Right lung (tissue), 5 donors: ENCODE results near the gene C7orf33. TPM values are rescaled to one million over a fixed set of nuclear protein-coding genes. Genes with fewer than 3 reads are reported as not detected.

Experiments used
- DNase-seq, 2 donors: peaks; one replicate each; pipeline ENCODE4 v3.0.0-alpha.2; 2013
- polyA plus RNA-seq, 5 donors: library from polyadenylated mRNA; unstranded; fragments of 120-200 nt; gene quantifications; one replicate each; pipeline versions ENCODE4 v1.2.1 to v1.2.3, GENCODE V29; 2013; ENCODE audit warnings: inconsistent platforms in 1 of 5, low replicate concordance in 1 of 5; ENCODE audit not compliant: insufficient read length in 5 of 5, insufficient read depth in 1 of 5

The C7orf33 gene
- polyA plus RNA-seq, 5 donors, result not detected

DNA sequence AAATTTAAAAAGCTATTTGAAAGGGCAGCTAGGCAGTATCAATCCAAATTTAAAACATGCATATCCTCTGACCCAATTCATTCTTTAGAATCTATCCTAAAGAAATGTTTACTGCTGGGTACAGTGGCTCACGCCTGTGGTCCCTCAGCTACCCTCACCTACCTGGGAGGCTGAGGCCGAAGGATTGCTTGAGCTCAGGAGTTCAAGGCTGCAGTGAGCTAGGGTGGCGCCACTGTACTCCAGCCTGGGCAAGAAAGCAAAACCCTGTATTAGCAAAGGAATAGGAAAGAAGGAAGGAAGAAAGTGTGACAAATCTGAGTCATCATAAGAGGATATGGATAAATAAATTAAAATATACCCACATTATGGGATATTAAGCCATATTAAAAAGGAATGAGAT is 36.3 kb downstream of the C7orf33 start:
- DNase-seq, result no peak

DNA sequence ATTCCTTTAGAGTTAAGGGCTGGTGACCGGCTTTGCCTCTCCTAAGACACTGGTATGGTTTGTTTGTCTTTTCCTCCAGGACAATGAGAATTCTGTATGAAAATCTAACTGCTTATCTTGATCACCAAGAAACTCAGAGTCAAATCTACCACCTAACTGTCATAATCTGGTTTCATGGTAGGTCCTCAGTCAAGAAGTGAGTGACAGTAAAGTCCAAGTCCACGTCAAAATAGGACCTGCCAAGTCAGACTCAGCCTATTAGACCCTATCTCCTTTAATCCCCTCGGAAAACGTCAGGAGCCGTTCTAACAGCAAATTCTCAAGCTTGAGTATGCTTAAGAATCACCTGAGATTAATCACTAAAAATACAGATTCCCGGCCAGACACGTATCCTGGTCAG is 37.4 kb downstream of the C7orf33 start:
- DNase-seq, result no peak

DNA sequence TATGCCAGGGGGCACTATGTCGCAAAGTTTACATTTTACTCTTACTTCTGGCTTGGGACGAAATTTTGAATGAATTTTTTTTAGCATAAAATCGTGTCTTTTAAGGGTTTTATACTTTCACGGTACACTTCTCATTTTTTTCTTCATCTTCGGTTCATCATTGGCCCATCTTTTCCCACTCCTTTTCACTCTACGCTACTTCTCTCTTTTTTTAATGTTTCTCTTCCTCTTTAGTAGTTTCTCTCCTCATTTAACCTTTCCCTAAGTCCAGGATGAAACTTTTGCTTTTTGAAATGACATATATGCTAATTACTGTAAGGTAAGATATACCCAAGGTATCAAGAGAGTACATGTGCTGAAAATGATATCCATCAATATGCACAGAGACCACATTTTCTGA is 39.5 kb downstream of the C7orf33 start:
- DNase-seq, result no peak

DNA sequence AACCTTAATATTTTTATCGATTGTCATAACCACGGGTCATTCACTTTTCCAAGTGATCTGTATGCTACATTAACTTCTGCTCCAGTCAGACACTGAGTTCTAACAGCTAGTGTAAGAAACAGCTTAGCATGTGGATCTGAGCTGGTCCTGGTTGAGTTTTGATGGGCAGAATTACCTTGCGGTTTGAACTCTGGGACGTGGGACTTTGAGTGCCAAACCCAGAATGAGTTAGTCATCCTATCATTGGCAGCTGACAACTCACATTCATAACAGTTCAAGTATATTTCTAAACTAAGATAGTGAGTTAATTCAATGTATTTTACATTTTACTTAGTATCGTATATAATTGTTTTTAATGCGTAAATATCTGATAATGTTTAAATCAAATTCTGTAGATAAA is 43.2 kb downstream of the C7orf33 start:
- DNase-seq, result no peak

DNA sequence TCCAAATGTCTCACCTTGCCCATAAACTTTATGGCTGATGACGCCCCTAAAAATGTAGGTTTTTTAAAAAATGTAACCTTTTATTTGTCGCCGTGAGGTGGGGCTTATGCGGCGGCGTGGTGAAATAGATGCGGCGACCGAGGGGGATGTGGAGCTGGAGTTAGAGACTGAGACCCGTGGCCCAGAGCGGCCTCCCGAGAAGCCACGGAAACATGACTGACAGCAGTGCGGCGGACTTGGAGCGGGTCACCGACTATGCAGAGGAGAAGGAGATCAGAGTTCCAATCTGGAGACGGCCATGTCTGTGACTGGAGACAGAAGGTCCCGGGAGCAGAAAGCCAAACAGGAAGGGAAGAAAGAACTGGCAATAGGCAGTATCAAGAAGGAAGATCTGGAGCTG is 46.5 kb downstream of the C7orf33 start:
- no peak for DNase-seq

DNA sequence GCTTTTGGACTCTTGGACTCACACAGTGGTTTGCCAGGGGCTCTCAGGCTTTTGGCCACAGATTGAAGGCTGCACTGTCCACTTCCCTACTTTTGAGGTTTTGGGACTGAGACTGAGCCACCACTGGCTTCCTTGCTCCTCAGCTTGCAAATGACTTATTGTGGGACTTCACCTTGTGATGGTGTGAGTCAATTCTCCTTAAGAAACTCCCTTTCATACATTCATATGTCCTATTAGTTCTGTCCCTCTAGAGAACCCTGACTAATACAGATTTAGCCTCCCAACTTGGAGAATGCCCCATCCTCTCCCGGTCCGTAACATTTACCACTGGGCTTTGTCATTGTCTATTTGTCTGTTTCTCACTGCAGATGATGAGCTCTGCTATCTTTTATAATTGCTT is 55.3 kb downstream of the C7orf33 start:
- DNase-seq, result no peak

DNA sequence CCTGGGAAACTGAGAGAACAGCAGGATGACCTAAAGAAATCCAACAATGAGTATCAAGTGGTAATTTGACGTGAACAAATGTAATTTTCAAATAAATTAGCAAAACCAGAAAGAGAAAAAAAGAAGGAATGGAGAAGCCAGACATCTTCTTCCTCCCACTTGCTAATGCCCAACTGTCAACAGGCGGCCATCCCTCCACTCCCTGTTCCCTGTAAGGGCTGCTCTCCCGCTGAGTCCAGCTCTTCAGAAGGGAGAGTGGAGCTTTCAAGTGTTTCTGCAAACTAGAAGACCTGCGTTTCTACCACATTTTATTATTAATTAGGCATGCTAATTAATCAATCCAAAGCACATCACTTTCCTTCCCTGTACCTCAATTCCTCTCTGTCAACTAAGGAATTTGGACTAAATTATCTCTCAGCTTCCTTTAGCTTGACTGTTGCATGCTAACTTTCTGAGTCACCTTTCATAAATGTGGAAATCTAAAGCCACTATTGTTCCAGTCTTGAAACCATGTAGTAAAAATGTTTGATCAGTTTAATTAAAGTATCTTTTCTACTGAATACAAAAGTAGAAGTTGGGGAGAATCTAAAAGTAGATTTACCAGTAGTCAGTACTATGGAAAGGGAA is 59.8 kb downstream of the C7orf33 start:
- no peak for DNase-seq

DNA sequence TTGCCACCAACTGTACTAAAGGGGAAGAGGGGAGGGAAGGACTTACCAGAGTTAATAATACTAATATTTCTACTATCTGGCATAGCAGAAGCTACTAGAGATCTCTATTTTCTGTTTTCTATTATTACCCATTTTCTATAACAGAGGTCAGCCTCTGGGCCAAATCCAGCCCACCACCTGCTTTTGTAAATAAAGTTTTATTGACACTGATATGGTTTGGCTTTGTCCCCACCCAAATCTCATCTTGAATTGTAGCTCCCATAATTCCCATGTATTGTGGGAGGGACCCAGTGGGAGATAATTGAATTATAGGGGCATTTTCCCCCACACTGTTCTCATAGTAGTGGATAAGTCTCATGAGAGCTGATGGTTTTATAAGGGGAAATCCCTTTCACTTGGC is 62.2 kb downstream of the C7orf33 start:
- DNase-seq, result no peak

DNA sequence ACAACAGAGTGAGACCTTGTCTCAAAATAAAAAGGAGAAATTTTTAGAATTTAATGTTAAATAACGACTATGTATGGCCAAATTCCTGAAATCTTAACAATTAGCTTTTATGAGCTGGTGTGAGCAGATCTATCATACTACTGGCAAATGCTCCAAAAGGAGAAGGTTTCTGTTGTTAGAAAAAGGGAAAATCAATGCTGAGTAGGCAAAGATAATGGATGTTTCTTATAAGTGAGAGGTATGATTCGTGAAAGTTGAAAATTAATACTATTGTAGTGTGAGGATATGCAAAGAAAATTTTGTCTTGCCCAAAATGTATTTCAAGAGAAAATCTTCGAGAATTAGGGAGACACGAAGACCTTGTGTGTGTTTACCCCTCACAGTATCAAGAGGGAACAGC is 67.4 kb downstream of the C7orf33 start:
- no peak for DNase-seq

DNA sequence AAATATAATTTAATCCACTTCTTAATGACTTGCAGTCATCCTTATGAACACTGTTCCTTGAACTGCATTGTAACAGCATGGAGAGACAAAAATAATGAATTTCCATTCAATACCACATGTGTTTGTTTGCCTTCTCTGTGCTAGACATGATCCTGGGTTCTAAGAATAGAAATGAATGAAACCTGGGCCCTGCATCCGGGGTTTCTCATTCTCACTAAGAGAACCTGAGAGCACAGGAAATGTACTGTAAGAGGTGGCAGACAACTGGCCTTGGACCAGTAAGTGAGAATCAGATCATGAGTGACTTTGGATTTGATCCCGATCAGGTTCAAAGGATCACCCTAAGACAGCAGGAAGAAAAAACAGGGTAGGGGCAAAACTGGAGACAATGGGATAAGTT is 70.9 kb downstream of the C7orf33 start:
- no peak for DNase-seq

DNA sequence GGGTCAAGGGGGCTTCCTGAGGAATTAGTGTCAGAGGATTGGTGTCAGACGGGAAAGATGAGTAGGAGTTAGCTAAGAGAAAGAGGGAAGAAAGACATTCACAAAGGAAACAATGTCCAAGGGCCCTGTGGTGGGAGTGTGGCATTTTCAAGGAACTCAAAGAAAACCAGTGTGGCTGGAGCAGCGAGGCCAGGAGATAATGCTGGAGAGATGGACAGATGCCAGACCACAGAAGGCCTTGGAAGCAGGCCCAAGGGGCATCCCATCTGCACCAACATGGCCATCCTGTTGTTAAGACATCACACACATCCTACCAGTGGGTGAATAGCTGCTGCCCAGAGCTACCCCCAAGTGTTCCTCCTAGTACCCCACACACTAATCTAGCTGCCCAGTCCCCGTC is 72.1 kb downstream of the C7orf33 start:
- no peak for DNase-seq

DNA sequence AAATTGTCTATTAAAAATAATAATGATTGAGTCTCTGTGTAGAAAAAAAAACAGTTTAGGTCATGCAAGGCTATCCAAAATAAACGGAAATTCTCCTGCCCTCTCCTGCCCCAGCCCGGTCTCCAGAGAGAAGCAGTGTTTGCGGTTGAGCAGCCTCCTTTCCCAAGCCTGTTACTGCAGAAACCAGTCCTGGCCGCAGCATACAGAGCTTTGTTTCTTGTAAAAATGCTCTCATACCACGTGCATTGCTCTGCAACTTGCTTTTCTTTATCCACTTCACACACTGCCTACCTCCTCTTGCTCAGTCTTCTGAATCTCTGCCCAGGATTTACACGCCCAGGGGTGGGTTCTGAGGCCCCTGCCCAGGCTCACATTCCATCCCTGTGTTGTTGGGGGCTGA is 73.8 kb downstream of the C7orf33 start:
- no peak for DNase-seq

DNA sequence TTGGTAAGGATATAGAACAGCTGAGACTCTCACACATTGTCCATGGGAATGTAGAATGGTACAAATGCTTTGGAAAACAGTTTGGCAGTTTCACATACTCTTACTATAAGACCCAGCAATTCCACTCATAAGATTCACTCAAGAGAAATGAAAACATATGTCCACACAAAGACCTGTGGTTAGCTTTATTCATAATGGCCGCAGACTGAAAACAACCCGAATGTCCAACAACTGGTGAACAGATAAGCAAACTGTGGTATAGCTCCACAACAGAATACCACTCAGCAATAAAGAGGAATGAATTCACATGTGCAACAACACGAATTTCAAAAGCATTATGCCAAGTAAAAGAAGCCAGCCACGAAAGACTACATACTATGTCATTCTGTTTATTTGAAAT is 74.7 kb downstream of the C7orf33 start:
- DNase-seq, result no peak

Other genes starting within 250 kb of the C7orf33 start
- 10 to 100 TPM; 46.2 to 66.8 (median 58.4) TPM for gene CUL1, start 108.1 kb downstream of the C7orf33 start, polyA plus RNA-seq